GM18498 (cell line): ENCODE data around the gene ETV6.

Source experiments
- ATAC-seq: cut with Tn5 transposase; IDR thresholded peaks from one replicate; pipeline ENCODE4 v1.9.1; 2021; ENCODE audit warnings: mild to moderate bottlenecking, moderate library complexity; ENCODE audit not compliant: unreplicated experiment

Gene ETV6

GRCh38 chr12:11755302-11755930 lies 105.9 kb downstream of the ETV6 start:
- no peak for ATAC-seq

GRCh38 chr12:11756022-11756421 lies 106.5 kb downstream of the ETV6 start:
- no peak for ATAC-seq

- no peak for ATAC-seq
These were observed 107.0 kb downstream of the ETV6 start for GRCh38 chr12:11756523-11756922.

GRCh38 chr12:11757095-11757494 lies 107.6 kb downstream of the ETV6 start:
- ATAC-seq: no peak

GRCh38 chr12:11757531-11757930 lies 108.1 kb downstream of the ETV6 start:
- ATAC-seq: no peak

GRCh38 chr12:11758087-11758486 lies 108.6 kb downstream of the ETV6 start:
- no peak for ATAC-seq

GRCh38 chr12:11758510-11759493 lies 109.3 kb downstream of the ETV6 start:
- peak; percentile 43 for ATAC-seq

GRCh38 chr12:11759494-11759878 lies 110.0 kb downstream of the ETV6 start:
- no peak for ATAC-seq

GRCh38 chr12:11759899-11760298 lies 110.4 kb downstream of the ETV6 start:
- ATAC-seq: no peak

- peak; percentile 51 for ATAC-seq
These were observed 112.5 kb downstream of the ETV6 start for GRCh38 chr12:11761869-11762567.

GRCh38 chr12:11762723-11763326 lies 113.4 kb downstream of the ETV6 start:
- ATAC-seq: peak; percentile 24

- no peak for ATAC-seq
These were observed 114.5 kb downstream of the ETV6 start for GRCh38 chr12:11763760-11764520.

- ATAC-seq: no peak
These were observed 115.4 kb downstream of the ETV6 start for GRCh38 chr12:11764837-11765236.

- no peak for ATAC-seq
These were observed 115.9 kb downstream of the ETV6 start for GRCh38 chr12:11765421-11765816.

- ATAC-seq: peak; percentile 60
These were observed 116.6 kb downstream of the ETV6 start for GRCh38 chr12:11765817-11766794.

- ATAC-seq: no peak
These were observed 117.7 kb downstream of the ETV6 start for GRCh38 chr12:11767029-11767724.

- ATAC-seq: no peak
These were observed 118.3 kb downstream of the ETV6 start for GRCh38 chr12:11767798-11768197.

- ATAC-seq: no peak
These were observed 118.9 kb downstream of the ETV6 start for GRCh38 chr12:11768233-11768965.
